Measurements from ENCODE around the gene SENP3.

DNA sequence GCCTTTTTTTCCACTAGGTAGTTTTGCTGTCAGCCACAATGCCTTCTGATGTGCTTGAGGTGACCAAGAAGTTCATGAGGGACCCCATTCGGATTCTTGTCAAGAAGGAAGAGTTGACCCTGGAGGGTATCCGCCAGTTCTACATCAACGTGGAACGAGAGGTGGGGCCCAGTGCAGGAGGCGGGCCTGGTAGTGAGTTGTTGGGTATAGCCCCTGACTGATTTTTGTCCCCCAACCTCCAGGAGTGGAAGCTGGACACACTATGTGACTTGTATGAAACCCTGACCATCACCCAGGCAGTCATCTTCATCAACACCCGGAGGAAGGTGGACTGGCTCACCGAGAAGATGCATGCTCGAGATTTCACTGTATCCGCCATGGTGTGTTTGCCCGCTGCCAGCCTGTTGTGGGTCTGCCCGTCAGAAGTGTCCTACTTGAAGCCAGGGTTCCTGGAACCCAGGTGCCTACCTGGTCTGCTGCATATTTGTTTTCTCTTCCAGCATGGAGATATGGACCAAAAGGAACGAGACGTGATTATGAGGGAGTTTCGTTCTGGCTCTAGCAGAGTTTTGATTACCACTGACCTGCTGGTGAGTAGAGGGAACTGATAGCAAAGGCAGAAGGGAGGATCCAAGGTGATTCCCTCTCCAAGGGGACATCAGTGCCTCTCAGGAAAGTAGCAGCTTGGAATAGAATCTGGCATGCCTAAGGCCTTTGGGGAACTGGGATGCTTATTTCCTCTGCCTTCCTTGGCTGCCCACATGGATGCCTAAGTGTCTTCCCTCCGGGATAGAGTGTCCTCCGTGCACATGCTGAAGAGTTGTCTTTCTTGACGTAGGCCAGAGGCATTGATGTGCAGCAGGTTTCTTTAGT, 15.8 kb downstream of the SENP3 start:
- no peak for TF ChIP-seq EZH2 (IDR thresholded peaks at IDR 0.05; ENCODE audit: insufficient read depth, poor library complexity, severe bottlenecking)
- no peak for TF ChIP-seq EZH2phosphoT487 (IDR thresholded peaks at IDR 0.05; ENCODE audit: insufficient read depth, low read depth)
